ENCODE measurements around the gene ATP1B3. TPM values are rescaled to one million over a fixed set of nuclear protein-coding genes. Genes with fewer than 3 reads are reported as not detected.
"Not testable (repeated sequence)": the region's sequence is repeated elsewhere in the genome, so short reads cannot be mapped to it uniquely, and the experiment has no call there.

The ATP1B3 gene
- polyA plus RNA-seq, 4 donors = 174 to 406 (median 258) TPM

- H3K27me3 ChIP-seq (ENCODE audit: control insufficient read depth in 3 of 3, insufficient read depth in 3 of 3, low read length in 3 of 3) = no peaks in the 10 kb centered on the region
- no peak overlapping the region for H3K4me3 ChIP-seq (ENCODE audit: low read depth in 1 of 3, low read length in 3 of 3)
- WGBS, 3 donors = 34 to 72% (median 50%) methylated on average over 2 of the region's 2 CpGs
- H3K9me3 ChIP-seq (ENCODE audit: control insufficient read depth in 2 of 2, insufficient read depth in 1 of 2, low read depth in 1 of 2, low read length in 1 of 2) = peaks cover 0 to 3% of the 10 kb centered on the region in 2 donors
- DNase-seq (peak in 1 of 2 donors; percentile 26), FAIRE-seq (no peak)
- H3K4me1 ChIP-seq (ENCODE audit: control insufficient read depth in 3 of 3, insufficient read depth in 2 of 3, low read depth in 1 of 3, low read length in 2 of 3) = peaks cover 0 to 3% (median 0%) of the 10 kb centered on the region in 3 donors
- no peak overlapping the region for H3K27ac ChIP-seq (ENCODE audit: low read depth in 1 of 3, low read length in 2 of 3)
- peaks cover 0 to 47% (median 13%) of the 10 kb centered on the region in 3 donors for H3K36me3 ChIP-seq (ENCODE audit: control insufficient read depth in 3 of 3, insufficient read depth in 2 of 3, low read depth in 1 of 3, low read length in 3 of 3)
Observed at GRCh38 chr3:141915766-141916165, 39.3 kb downstream of the ATP1B3 start.

DNA sequence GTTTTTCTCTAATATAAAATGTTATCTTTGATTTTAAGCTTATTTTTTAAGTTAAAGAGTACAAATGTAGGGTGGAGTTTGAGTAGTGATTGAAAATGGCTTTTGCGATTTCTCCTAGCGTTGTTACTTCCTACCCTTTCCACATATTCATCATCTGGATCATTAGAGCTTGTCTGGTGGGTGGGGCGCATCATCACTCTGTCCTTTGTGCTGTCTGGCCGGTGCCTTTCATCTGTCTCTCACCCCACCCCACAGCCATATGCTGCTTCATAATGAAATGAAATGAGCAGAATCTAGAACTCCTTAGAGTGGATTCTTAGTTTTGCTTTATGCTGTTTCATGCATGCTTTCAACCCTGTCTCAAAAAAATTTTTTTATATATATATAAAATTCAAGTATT lies 44.3 kb downstream of the ATP1B3 start:
- DNase-seq = no peak
- no peak for FAIRE-seq
- no peaks in the 10 kb centered on the region for H3K27me3 ChIP-seq (ENCODE audit: control insufficient read depth in 3 of 3, insufficient read depth in 3 of 3, low read length in 3 of 3)
- H3K27ac ChIP-seq (ENCODE audit: low read depth in 1 of 3, low read length in 2 of 3) = no peak overlapping the region
- H3K9me3 ChIP-seq (ENCODE audit: control insufficient read depth in 2 of 2, insufficient read depth in 1 of 2, low read depth in 1 of 2, low read length in 1 of 2) = no peaks in the 10 kb centered on the region
- H3K4me1 ChIP-seq (ENCODE audit: control insufficient read depth in 3 of 3, insufficient read depth in 2 of 3, low read depth in 1 of 3, low read length in 2 of 3) = no peaks in the 10 kb centered on the region
- peaks cover 0 to 59% (median 11%) of the 10 kb centered on the region in 3 donors for H3K36me3 ChIP-seq (ENCODE audit: control insufficient read depth in 3 of 3, insufficient read depth in 2 of 3, low read depth in 1 of 3, low read length in 3 of 3)
- no peak overlapping the region for H3K4me3 ChIP-seq (ENCODE audit: low read depth in 1 of 3, low read length in 3 of 3)
- 81 to 84% (median 83%) methylated on average over 4 of the region's 4 CpGs for WGBS, 3 donors

DNA sequence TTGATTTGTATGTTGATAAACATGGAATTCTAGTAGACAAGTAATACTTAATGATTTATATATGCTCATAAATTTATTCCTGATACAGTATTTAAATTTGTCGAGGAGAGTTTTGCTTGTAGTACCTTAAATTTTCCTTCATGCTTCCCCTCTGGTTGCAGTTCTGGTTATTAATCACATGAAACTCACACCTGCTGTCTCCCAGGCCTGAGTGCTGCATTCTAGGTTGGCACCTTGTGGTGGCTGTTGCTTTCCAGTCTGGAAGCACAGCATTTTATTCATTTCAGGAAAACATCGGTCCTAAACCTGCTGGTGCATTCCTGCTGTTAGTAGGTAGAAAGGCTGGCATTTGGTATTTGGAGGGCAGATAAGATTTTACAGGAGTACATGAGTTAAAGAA lies 44.9 kb downstream of the ATP1B3 start:
- Histone ChIP-seq H3K4me1 (ENCODE audit: control insufficient read depth in 3 of 3, insufficient read depth in 2 of 3, low read depth in 1 of 3, low read length in 2 of 3) (no peaks in the 10 kb centered on the region), H3K27ac (ENCODE audit: low read depth in 1 of 3, low read length in 2 of 3) (no peak overlapping the region), H3K9me3 (ENCODE audit: control insufficient read depth in 2 of 2, insufficient read depth in 1 of 2, low read depth in 1 of 2, low read length in 1 of 2) (no peaks in the 10 kb centered on the region), H3K27me3 (ENCODE audit: control insufficient read depth in 3 of 3, insufficient read depth in 3 of 3, low read length in 3 of 3) (no peaks in the 10 kb centered on the region), H3K36me3 (ENCODE audit: control insufficient read depth in 3 of 3, insufficient read depth in 2 of 3, low read depth in 1 of 3, low read length in 3 of 3) (peaks cover 0 to 59% (median 11%) of the 10 kb centered on the region in 3 donors), H3K4me3 (ENCODE audit: low read depth in 1 of 3, low read length in 3 of 3) (no peak overlapping the region)
- DNase-seq = no peak
- 78 to 94% (median 80%) methylated on average over 2 of the region's 2 CpGs for WGBS, 3 donors
- FAIRE-seq = no peak

DNA sequence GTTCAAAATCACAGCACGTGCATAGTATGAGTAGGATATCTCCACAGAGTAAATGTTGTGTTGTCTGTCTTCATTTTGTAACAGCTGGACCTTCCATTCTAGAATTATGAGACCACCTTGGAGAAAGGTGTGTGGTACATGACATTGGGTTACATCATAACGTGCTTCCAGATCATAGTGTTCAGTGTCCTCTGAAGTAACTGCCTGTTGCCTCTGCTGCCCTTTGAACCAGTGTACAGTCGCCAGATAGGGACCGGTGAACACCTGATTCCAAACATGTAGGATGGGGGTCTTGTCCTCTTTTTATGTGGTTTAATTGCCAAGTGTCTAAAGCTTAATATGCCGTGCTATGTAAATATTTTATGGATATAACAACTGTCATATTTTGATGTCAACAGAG lies 49.2 kb downstream of the ATP1B3 start:
- H3K36me3 ChIP-seq (ENCODE audit: control insufficient read depth in 3 of 3, insufficient read depth in 2 of 3, low read depth in 1 of 3, low read length in 3 of 3) = peaks cover 0 to 51% (median 3%) of the 10 kb centered on the region in 3 donors
- H3K27me3 ChIP-seq (ENCODE audit: control insufficient read depth in 3 of 3, insufficient read depth in 3 of 3, low read length in 3 of 3); DNase-seq; H3K9me3 ChIP-seq (ENCODE audit: control insufficient read depth in 2 of 2, insufficient read depth in 1 of 2, low read depth in 1 of 2, low read length in 1 of 2); H3K27ac ChIP-seq (ENCODE audit: low read depth in 1 of 3, low read length in 2 of 3); H3K4me3 ChIP-seq (ENCODE audit: low read depth in 1 of 3, low read length in 3 of 3); H3K4me1 ChIP-seq (ENCODE audit: control insufficient read depth in 3 of 3, insufficient read depth in 2 of 3, low read depth in 1 of 3, low read length in 2 of 3); FAIRE-seq: not testable (repeated sequence)
- WGBS, 3 donors = 60 to 91% (median 85%) methylated on average over 5 of the region's 5 CpGs

- Histone ChIP-seq H3K36me3 (ENCODE audit: control insufficient read depth in 3 of 3, insufficient read depth in 2 of 3, low read depth in 1 of 3, low read length in 3 of 3) (peaks cover 0 to 50% (median 2%) of the 10 kb centered on the region in 3 donors), H3K4me3 (ENCODE audit: low read depth in 1 of 3, low read length in 3 of 3) (no peak overlapping the region), H3K27ac (ENCODE audit: low read depth in 1 of 3, low read length in 2 of 3) (no peak overlapping the region), H3K27me3 (ENCODE audit: control insufficient read depth in 3 of 3, insufficient read depth in 3 of 3, low read length in 3 of 3) (no peaks in the 10 kb centered on the region), H3K9me3 (ENCODE audit: control insufficient read depth in 2 of 2, insufficient read depth in 1 of 2, low read depth in 1 of 2, low read length in 1 of 2) (no peaks in the 10 kb centered on the region), H3K4me1 (ENCODE audit: control insufficient read depth in 3 of 3, insufficient read depth in 2 of 3, low read depth in 1 of 3, low read length in 2 of 3) (no peaks in the 10 kb centered on the region)
- FAIRE-seq (no peak), DNase-seq (no peak)
- 82 to 84% (median 82%) methylated on average over 9 of the region's 9 CpGs for WGBS, 3 donors
Observed at GRCh38 chr3:141926929-141927328, 50.5 kb downstream of the ATP1B3 start.

- 95 to 97% (median 95%) methylated on average over 15 of the region's 15 CpGs for WGBS, 3 donors
- no peaks in the 10 kb centered on the region for H3K27me3 ChIP-seq (ENCODE audit: control insufficient read depth in 3 of 3, insufficient read depth in 3 of 3, low read length in 3 of 3)
- no peak for DNase-seq
- no peak overlapping the region for H3K27ac ChIP-seq (ENCODE audit: low read depth in 1 of 3, low read length in 2 of 3)
- no peaks in the 10 kb centered on the region for H3K9me3 ChIP-seq (ENCODE audit: control insufficient read depth in 2 of 2, insufficient read depth in 1 of 2, low read depth in 1 of 2, low read length in 1 of 2)
- FAIRE-seq = no peak
- no peaks in the 10 kb centered on the region for H3K4me1 ChIP-seq (ENCODE audit: control insufficient read depth in 3 of 3, insufficient read depth in 2 of 3, low read depth in 1 of 3, low read length in 2 of 3)
- H3K4me3 ChIP-seq (ENCODE audit: low read depth in 1 of 3, low read length in 3 of 3) = no peak overlapping the region
- H3K36me3 ChIP-seq (ENCODE audit: control insufficient read depth in 3 of 3, insufficient read depth in 2 of 3, low read depth in 1 of 3, low read length in 3 of 3) = peaks cover 0 to 43% (median 0%) of the 10 kb centered on the region in 3 donors
Observed at GRCh38 chr3:141928631-141929270, 52.3 kb downstream of the ATP1B3 start.

GRCh38 chr3:141929341-141929995 lies 53.0 kb downstream of the ATP1B3 start:
- H3K4me3 ChIP-seq (ENCODE audit: low read depth in 1 of 3, low read length in 3 of 3) = no peak overlapping the region
- peaks cover 0 to 39% (median 0%) of the 10 kb centered on the region in 3 donors for H3K36me3 ChIP-seq (ENCODE audit: control insufficient read depth in 3 of 3, insufficient read depth in 2 of 3, low read depth in 1 of 3, low read length in 3 of 3)
- no peaks in the 10 kb centered on the region for H3K9me3 ChIP-seq (ENCODE audit: control insufficient read depth in 2 of 2, insufficient read depth in 1 of 2, low read depth in 1 of 2, low read length in 1 of 2)
- DNase-seq = no peak
- WGBS, 3 donors = 91 to 94% (median 92%) methylated on average over 7 of the region's 7 CpGs
- no peaks in the 10 kb centered on the region for H3K27me3 ChIP-seq (ENCODE audit: control insufficient read depth in 3 of 3, insufficient read depth in 3 of 3, low read length in 3 of 3)
- no peak for FAIRE-seq
- H3K4me1 ChIP-seq (ENCODE audit: control insufficient read depth in 3 of 3, insufficient read depth in 2 of 3, low read depth in 1 of 3, low read length in 2 of 3) = no peaks in the 10 kb centered on the region
- no peak overlapping the region for H3K27ac ChIP-seq (ENCODE audit: low read depth in 1 of 3, low read length in 2 of 3)

DNA sequence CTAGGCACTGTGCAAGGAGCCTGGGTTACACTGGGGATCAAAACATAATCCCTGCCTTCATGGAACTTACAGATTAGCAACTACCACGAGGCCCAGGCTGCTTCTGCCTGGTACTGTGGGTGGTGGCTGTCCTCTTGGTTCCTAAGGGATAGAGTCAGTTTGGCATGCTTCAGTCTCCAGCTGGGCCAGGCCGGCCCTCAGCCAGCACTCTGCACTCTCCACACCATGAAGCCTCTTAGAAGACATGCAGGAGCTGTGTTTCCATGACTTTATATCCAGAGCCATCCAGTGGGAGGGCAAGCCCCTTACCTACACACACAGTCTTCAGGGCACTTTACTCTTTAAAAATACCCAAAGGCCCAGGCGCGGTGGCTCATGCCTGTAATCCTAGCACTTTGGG lies 54.4 kb downstream of the ATP1B3 start:
- Histone ChIP-seq H3K4me3 (ENCODE audit: low read depth in 1 of 3, low read length in 3 of 3) (no peak overlapping the region), H3K36me3 (ENCODE audit: control insufficient read depth in 3 of 3, insufficient read depth in 2 of 3, low read depth in 1 of 3, low read length in 3 of 3) (peaks cover 0 to 32% (median 0%) of the 10 kb centered on the region in 3 donors), H3K9me3 (ENCODE audit: control insufficient read depth in 2 of 2, insufficient read depth in 1 of 2, low read depth in 1 of 2, low read length in 1 of 2) (no peaks in the 10 kb centered on the region), H3K27me3 (ENCODE audit: control insufficient read depth in 3 of 3, insufficient read depth in 3 of 3, low read length in 3 of 3) (no peaks in the 10 kb centered on the region), H3K4me1 (ENCODE audit: control insufficient read depth in 3 of 3, insufficient read depth in 2 of 3, low read depth in 1 of 3, low read length in 2 of 3) (peaks cover 0 to 6% (median 0%) of the 10 kb centered on the region in 3 donors), H3K27ac (ENCODE audit: low read depth in 1 of 3, low read length in 2 of 3) (no peak overlapping the region)
- 93 to 96% (median 94%) methylated on average over 4 of the region's 4 CpGs for WGBS, 3 donors
- FAIRE-seq (no peak), DNase-seq (no peak)
